Measurements from ENCODE around the gene USP7.

GRCh38 chr16:8948831-8949230 is 14.9 kb downstream of the USP7 start:
- TF ChIP-seq CTCF (IDR thresholded peaks at IDR 0.05) (no peak), POLR2A (IDR thresholded peaks at IDR 0.05) (no peak)

All from testis (tissue), 2 donors.